Dendritic cell treated with granulocyte-macrophage colony-stimulating factor and Interleukin-4, amounts not matched to agents 40 ng/mL and 50 ng/mL, for 4 days (primary cell): Measurements from ENCODE around the gene KLHDC4.
A peak's percentile ranks its signal among the peaks of the same experiment; 100 is the strongest.

ENCODE experiments used
- H3K27ac Mint-ChIP-seq: one replicate; pipeline ENCODE4 v1.8.0; 2022; ENCODE audit warnings: mild to moderate bottlenecking, mixed read lengths
- H3K27me3 Mint-ChIP-seq: one replicate; pipeline ENCODE4 v1.8.0; 2022; ENCODE audit warnings: mild to moderate bottlenecking, mixed read lengths
- H3K36me3 Mint-ChIP-seq: one replicate; pipeline ENCODE4 v1.8.0; 2022; ENCODE audit warnings: low read depth, mixed read lengths
- H3K4me1 Mint-ChIP-seq: one replicate; pipeline ENCODE4 v1.8.0; 2022; ENCODE audit warnings: low read depth, mixed read lengths
- H3K4me3 Mint-ChIP-seq: one replicate; pipeline ENCODE4 v1.8.0; 2022; ENCODE audit warnings: mild to moderate bottlenecking, moderate library complexity, mixed read lengths
- H3K9me3 Mint-ChIP-seq: one replicate; pipeline ENCODE4 v1.8.0; 2022; ENCODE audit warnings: mixed read lengths
- intact Hi-C: fragments of 100-400 bp; cut with micrococcal nuclease; formaldehyde crosslinking; loops from one replicate; pipeline ENCODE4 v1.15.0; 2022

Gene KLHDC4

GRCh38 chr16:87742781-87743490, 22.9 kb downstream of the KLHDC4 start:
- H3K4me1 Mint-ChIP-seq: no peaks in the 10 kb centered on the region
- H3K4me3 Mint-ChIP-seq: no peak overlapping the region
- peaks cover 38% of the 10 kb centered on the region for H3K36me3 Mint-ChIP-seq
- no peak overlapping the region for H3K27ac Mint-ChIP-seq
- no peaks in the 10 kb centered on the region for H3K27me3 Mint-ChIP-seq
- no peaks in the 10 kb centered on the region for H3K9me3 Mint-ChIP-seq
- intact Hi-C loops: no loop called here

GRCh38 chr16:87741700-87742415, 23.9 kb downstream of the KLHDC4 start:
- Mint-ChIP-seq H3K36me3 (peaks cover 27% of the 10 kb centered on the region), H3K4me1 (no peaks in the 10 kb centered on the region), H3K27ac (no peak overlapping the region)

GRCh38 chr16:87740909-87741424, 24.8 kb downstream of the KLHDC4 start:
- H3K9me3 Mint-ChIP-seq: no peaks in the 10 kb centered on the region
- no peak overlapping the region for H3K27ac Mint-ChIP-seq
- H3K27me3 Mint-ChIP-seq: no peaks in the 10 kb centered on the region
- intact Hi-C loops: no loop called here
- no peak overlapping the region for H3K4me3 Mint-ChIP-seq
- peaks cover 23% of the 10 kb centered on the region for H3K36me3 Mint-ChIP-seq
- H3K4me1 Mint-ChIP-seq: no peaks in the 10 kb centered on the region

More at GRCh38 chr16:87741700-87742415, 23.9 kb downstream of the KLHDC4 start:
- intact Hi-C loops: no loop called here
- no peak overlapping the region for H3K4me3 Mint-ChIP-seq
- no peaks in the 10 kb centered on the region for H3K27me3 Mint-ChIP-seq
- H3K9me3 Mint-ChIP-seq: no peaks in the 10 kb centered on the region

DNA sequence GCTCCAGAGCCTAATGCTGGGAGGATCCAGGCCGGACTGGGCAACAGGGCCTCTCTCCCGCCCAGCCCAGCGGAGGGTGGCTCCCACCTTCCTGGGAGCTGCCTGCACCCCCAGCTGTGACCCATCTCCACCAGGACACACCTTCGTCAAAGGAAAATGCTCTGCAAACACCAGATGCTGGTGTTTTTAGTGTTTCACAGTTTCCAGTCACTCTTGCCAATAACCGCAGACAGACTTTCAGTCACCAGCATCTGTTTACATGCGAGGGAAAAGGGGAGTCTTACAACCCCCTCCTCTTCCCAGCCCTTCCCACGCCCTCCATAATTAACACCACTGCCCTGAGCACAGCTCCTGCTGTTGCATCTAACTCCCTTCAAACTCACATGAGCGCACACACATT, 25.3 kb downstream of the KLHDC4 start:
- intact Hi-C loops: no loop called here
- Mint-ChIP-seq H3K27ac (no peak overlapping the region), H3K4me1 (no peaks in the 10 kb centered on the region), H3K27me3 (no peaks in the 10 kb centered on the region), H3K9me3 (no peaks in the 10 kb centered on the region), H3K36me3 (peaks cover 21% of the 10 kb centered on the region), H3K4me3 (no peak overlapping the region)

GRCh38 chr16:87739801-87740200, 26.0 kb downstream of the KLHDC4 start:
- no peaks in the 10 kb centered on the region for H3K4me1 Mint-ChIP-seq
- peaks cover 21% of the 10 kb centered on the region for H3K36me3 Mint-ChIP-seq

DNA sequence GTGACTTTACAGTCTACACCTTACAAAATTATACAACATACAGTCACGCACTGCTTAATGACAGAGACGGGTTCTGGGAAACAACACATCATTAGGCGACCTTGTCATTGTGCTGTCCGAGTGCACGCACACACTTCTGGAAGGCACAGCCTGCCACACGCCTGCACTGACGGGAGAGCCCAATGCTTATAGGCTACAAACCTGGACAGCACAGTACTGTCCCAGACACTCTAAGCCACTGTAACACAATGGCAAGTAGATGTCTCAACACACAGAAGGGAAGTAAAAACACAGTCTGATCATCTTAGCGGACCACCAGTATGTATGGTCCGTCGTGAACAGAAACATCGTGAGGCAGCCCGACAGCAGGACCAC, 29.8 kb downstream of the KLHDC4 start:
- no peaks in the 10 kb centered on the region for H3K27me3 Mint-ChIP-seq
- no peaks in the 10 kb centered on the region for H3K4me1 Mint-ChIP-seq
- peaks cover 52% of the 10 kb centered on the region for H3K36me3 Mint-ChIP-seq
- no peak overlapping the region for H3K27ac Mint-ChIP-seq
- H3K9me3 Mint-ChIP-seq: no peaks in the 10 kb centered on the region
- intact Hi-C loops: no loop called here
- H3K4me3 Mint-ChIP-seq: no peak overlapping the region

More at GRCh38 chr16:87739801-87740200, 26.0 kb downstream of the KLHDC4 start:
- intact Hi-C loops: no loop called here
- Mint-ChIP-seq H3K4me3 (no peak overlapping the region), H3K27ac (no peak overlapping the region), H3K9me3 (no peaks in the 10 kb centered on the region), H3K27me3 (no peaks in the 10 kb centered on the region)

DNA sequence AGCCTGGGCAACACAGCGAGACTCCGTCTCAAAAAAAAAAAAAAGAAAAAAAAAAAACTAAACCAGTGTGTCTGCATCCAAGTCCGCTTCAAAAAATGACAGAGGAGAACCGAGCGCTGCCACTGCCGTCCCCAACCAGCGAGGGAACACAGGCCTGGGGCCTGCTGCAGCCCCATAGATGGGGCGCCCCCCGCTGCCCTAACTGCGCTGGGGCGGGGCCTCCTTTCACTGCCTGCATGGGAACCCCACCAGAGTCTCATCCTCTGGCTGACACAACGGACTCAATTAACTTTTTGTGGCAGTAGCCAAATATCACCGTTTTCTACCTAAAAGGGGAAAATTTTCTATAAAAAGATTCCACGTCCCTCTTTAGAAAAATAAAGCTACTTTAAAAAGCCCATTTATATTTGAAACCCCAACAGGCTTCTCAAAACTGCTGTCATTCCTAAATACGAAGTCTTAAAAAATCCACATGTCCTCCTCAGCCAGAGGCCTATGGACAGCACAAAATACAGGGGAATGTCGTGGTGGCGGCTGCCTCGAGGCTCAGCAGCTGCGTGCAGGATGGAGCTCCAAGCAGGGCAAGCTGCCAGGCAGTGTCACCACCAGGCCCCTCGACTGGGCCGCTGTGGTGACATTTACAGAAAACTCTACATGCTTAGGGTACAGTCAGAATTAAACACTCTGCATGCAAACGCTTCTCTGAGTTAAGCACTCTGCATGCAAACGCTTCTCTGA, 30.3 kb downstream of the KLHDC4 start:
- Mint-ChIP-seq H3K27me3 (no peaks in the 10 kb centered on the region), H3K27ac (no peak overlapping the region), H3K4me3 (no peak overlapping the region), H3K4me1 (no peaks in the 10 kb centered on the region), H3K36me3 (peaks cover 57% of the 10 kb centered on the region), H3K9me3 (no peaks in the 10 kb centered on the region)
- intact Hi-C loops: no loop called here

- H3K27ac Mint-ChIP-seq: no peak overlapping the region
- no peaks in the 10 kb centered on the region for H3K4me1 Mint-ChIP-seq
- H3K9me3 Mint-ChIP-seq: no peaks in the 10 kb centered on the region
- intact Hi-C loops: no loop called here
- H3K36me3 Mint-ChIP-seq: peaks cover 65% of the 10 kb centered on the region
- no peaks in the 10 kb centered on the region for H3K27me3 Mint-ChIP-seq
- no peak overlapping the region for H3K4me3 Mint-ChIP-seq
These were observed 31.1 kb downstream of the KLHDC4 start for GRCh38 chr16:87734644-87735043.

DNA sequence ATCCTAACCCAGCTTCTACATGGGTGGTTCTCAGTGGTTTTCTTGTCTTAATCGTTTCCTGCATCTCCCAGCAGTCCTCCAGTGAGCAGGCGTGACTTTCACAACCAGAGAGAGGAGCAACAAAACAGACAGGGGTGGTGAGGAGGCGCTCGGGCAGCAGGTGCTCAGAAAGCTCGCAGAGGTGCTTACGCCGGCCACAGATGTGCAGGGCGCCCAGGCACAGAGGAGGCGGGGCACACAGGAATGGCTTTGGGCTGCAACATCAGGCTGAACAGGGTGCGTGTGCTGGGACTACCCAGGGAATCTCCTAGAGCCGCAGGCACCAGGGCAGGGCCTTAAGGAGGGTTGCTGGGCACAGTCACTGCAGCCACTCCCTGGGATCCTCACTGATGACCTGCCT, 32.6 kb downstream of the KLHDC4 start:
- Mint-ChIP-seq H3K4me3 (no peak overlapping the region), H3K27me3 (no peaks in the 10 kb centered on the region), H3K36me3 (peaks cover 73% of the 10 kb centered on the region), H3K27ac (no peak overlapping the region), H3K9me3 (no peaks in the 10 kb centered on the region), H3K4me1 (no peaks in the 10 kb centered on the region)
- intact Hi-C loops: no loop called here

DNA sequence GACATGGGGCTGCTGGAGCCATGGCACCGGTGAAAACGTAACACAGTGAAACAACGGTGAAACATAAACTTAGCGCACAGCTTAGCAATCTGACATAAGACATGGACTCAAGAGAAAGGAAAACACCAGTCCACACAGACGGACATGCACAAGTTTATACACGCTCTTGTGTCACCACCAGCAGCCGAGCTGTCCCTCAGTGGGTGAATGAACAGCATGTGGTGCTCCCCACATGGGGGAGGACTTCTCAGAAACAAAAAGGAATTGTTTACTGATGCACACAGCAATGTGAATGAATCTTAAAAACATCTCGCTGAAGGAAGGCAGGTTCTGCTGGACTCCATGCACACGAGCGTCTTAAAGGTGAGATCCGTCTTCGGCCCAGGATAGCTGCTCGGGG, 34.2 kb downstream of the KLHDC4 start:
- Mint-ChIP-seq H3K27ac (no peak overlapping the region), H3K27me3 (no peaks in the 10 kb centered on the region), H3K36me3 (peaks cover 87% of the 10 kb centered on the region), H3K4me1 (peaks cover 8% of the 10 kb centered on the region), H3K4me3 (no peak overlapping the region), H3K9me3 (no peaks in the 10 kb centered on the region)
- intact Hi-C loops: no loop called here

GRCh38 chr16:87729266-87729954, 36.4 kb downstream of the KLHDC4 start:
- no peaks in the 10 kb centered on the region for H3K27me3 Mint-ChIP-seq
- H3K4me1 Mint-ChIP-seq: peaks cover 8% of the 10 kb centered on the region
- no peak overlapping the region for H3K27ac Mint-ChIP-seq
- no peaks in the 10 kb centered on the region for H3K9me3 Mint-ChIP-seq
- peaks cover 88% of the 10 kb centered on the region for H3K36me3 Mint-ChIP-seq
- H3K4me3 Mint-ChIP-seq: no peak overlapping the region
- intact Hi-C loops: no loop called here

GRCh38 chr16:87728026-87728425, 37.8 kb downstream of the KLHDC4 start:
- H3K27me3 Mint-ChIP-seq: no peaks in the 10 kb centered on the region
- H3K4me3 Mint-ChIP-seq: no peak overlapping the region
- H3K9me3 Mint-ChIP-seq: no peaks in the 10 kb centered on the region
- intact Hi-C loops: no loop called here
- H3K27ac Mint-ChIP-seq: peak overlapping the region; percentile 60
- peaks cover 88% of the 10 kb centered on the region for H3K36me3 Mint-ChIP-seq
- peaks cover 8% of the 10 kb centered on the region for H3K4me1 Mint-ChIP-seq

- peak overlapping the region; percentile 60 for H3K27ac Mint-ChIP-seq
- no peaks in the 10 kb centered on the region for H3K9me3 Mint-ChIP-seq
- peaks cover 8% of the 10 kb centered on the region for H3K4me1 Mint-ChIP-seq
- no peaks in the 10 kb centered on the region for H3K27me3 Mint-ChIP-seq
- H3K4me3 Mint-ChIP-seq: no peak overlapping the region
- H3K36me3 Mint-ChIP-seq: peaks cover 89% of the 10 kb centered on the region
- intact Hi-C loops: no loop called here
These were observed 38.4 kb downstream of the KLHDC4 start for GRCh38 chr16:87727346-87727745.
